Measurements from ENCODE around the gene TPTE. TPM values are rescaled to one million over a fixed set of nuclear protein-coding genes. Genes with fewer than 3 reads are reported as not detected.
"Not testable (repeated sequence)": the region's sequence is repeated elsewhere in the genome, so short reads cannot be mapped to it uniquely, and the experiment has no call there.

Gene TPTE
- total and polyA plus RNA-seq, 2 donors (not counting 1 experiment from before 2014, with no cell fraction given): not detected

GRCh38 chr21:10650297-10650696, 128.9 kb downstream of the TPTE start:
- H2AFZ ChIP-seq (ENCODE audit: insufficient read depth, low read depth, low read length, poor library complexity, severe bottlenecking); H3K4me1 Mint-ChIP-seq; H3K27ac ChIP-seq (ENCODE audit: low read length in 2 of 2); DNase-seq; H3K4me3 ChIP-seq (ENCODE audit: control extremely low read depth in 1 of 5, extremely low read depth in 1 of 5, insufficient read depth in 1 of 5, low read depth in 2 of 5, low read length in 4 of 5); CTCF ChIA-PET; H3K4me1 ChIP-seq (ENCODE audit: control insufficient read depth in 2 of 2, insufficient read depth in 2 of 2, low read length in 2 of 2); H3K27me3 ChIP-seq (replicated peaks in 1 of 4; ENCODE audit: control extremely low read depth in 1 of 4, control insufficient read depth in 3 of 4, insufficient read depth in 4 of 4, low read length in 3 of 4); ATAC-seq (ENCODE audit: low read depth); H3K9ac ChIP-seq (ENCODE audit: low read length); H3K79me2 ChIP-seq (ENCODE audit: control insufficient read depth, insufficient read depth, low read length); POLR2A ChIA-PET; H3K27ac Mint-ChIP-seq; H3K9me3 Mint-ChIP-seq (ENCODE audit: insufficient read depth); H3K9me3 ChIP-seq (ENCODE audit: control extremely low read depth in 1 of 3, control insufficient read depth in 2 of 3, insufficient read depth in 1 of 3, low read length in 2 of 3); H3K4me2 ChIP-seq (replicated peaks; ENCODE audit: low read depth, low read length, poor library complexity, severe bottlenecking); H3K36me3 ChIP-seq (replicated peaks in 1 of 2; ENCODE audit: control extremely low read depth in 1 of 2, control insufficient read depth in 1 of 2, extremely low read depth in 1 of 2, insufficient read depth in 2 of 2, low read length in 1 of 2); H3K27me3 Mint-ChIP-seq; H3K4me3 Mint-ChIP-seq; H4K20me1 ChIP-seq (ENCODE audit: control insufficient read depth, insufficient read depth, low read length, poor library complexity, severe bottlenecking); intact Hi-C loops (cut with micrococcal nuclease): not testable (repeated sequence)
- no CpG with 5 or more reads among the region's 2 CpGs for WGBS (ENCODE audit: insufficient coverage)

Small RNA genes lying within 50 kb of the gene (small RNA-seq; reads per million reads assigned to genes)
- gene CYCSP41 (ENCODE audit: insufficient read length, low read depth, low replicate concordance): 0.76 reads per million
